ENCODE data around the gene OR2A7.
"Not testable (repeated sequence)": the region's sequence is repeated elsewhere in the genome, so short reads cannot be mapped to it uniquely, and the experiment has no call there.

The OR2A7 gene

GRCh38 chr7:144220531-144220930 is 44.1 kb downstream of the OR2A7 start:
- not testable (repeated sequence) for H3K4me3 ChIP-seq (ENCODE audit: low read depth in 1 of 2, low read length in 2 of 2); H3K27me3 ChIP-seq (ENCODE audit: control insufficient read depth in 1 of 2, insufficient read depth in 2 of 2, low read length in 2 of 2); H3K4me1 ChIP-seq (ENCODE audit: control insufficient read depth in 1 of 2, insufficient read depth in 2 of 2, low read length in 2 of 2); H3K27ac ChIP-seq (ENCODE audit: low read depth, low read length); H3K36me3 ChIP-seq (ENCODE audit: control insufficient read depth in 1 of 2, insufficient read depth in 2 of 2, low read length in 2 of 2); H3K9me3 ChIP-seq (ENCODE audit: control insufficient read depth in 1 of 2, low read length in 2 of 2); H3K9ac ChIP-seq (ENCODE audit: low read depth in 1 of 2, low read length in 2 of 2)

- not testable (repeated sequence) for H3K9me3 ChIP-seq (ENCODE audit: control insufficient read depth in 1 of 2, low read length in 2 of 2); H3K27me3 ChIP-seq (ENCODE audit: control insufficient read depth in 1 of 2, insufficient read depth in 2 of 2, low read length in 2 of 2); H3K36me3 ChIP-seq (ENCODE audit: control insufficient read depth in 1 of 2, insufficient read depth in 2 of 2, low read length in 2 of 2); H3K9ac ChIP-seq (ENCODE audit: low read depth in 1 of 2, low read length in 2 of 2); H3K4me3 ChIP-seq (ENCODE audit: low read depth in 1 of 2, low read length in 2 of 2); H3K27ac ChIP-seq (ENCODE audit: low read depth, low read length); H3K4me1 ChIP-seq (ENCODE audit: control insufficient read depth in 1 of 2, insufficient read depth in 2 of 2, low read length in 2 of 2)
Observed at GRCh38 chr7:144219149-144219548, 45.4 kb downstream of the OR2A7 start.

DNA sequence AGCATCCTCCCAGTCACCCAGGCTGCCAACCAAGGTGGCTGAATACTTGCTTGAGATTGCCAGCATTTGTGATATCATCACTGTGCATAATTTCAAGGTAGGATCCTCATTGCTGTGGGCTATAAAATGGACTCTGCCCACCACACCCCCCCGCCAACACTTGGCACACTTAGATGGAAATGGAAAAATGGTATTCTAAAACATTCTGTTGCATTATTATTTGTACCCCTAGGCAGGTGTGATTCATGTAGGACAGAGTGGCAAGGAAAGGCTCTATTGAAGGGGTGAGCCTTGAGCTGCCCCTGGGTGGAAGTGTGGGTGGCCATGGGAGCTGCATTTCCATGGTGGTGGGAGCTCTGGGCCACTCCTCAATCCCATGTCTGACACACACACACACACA is 46.0 kb downstream of the OR2A7 start:
- not testable (repeated sequence) for H3K4me1 ChIP-seq (ENCODE audit: control insufficient read depth in 1 of 2, insufficient read depth in 2 of 2, low read length in 2 of 2); H3K9me3 ChIP-seq (ENCODE audit: control insufficient read depth in 1 of 2, low read length in 2 of 2); H3K9ac ChIP-seq (ENCODE audit: low read depth in 1 of 2, low read length in 2 of 2); H3K27me3 ChIP-seq (ENCODE audit: control insufficient read depth in 1 of 2, insufficient read depth in 2 of 2, low read length in 2 of 2); H3K27ac ChIP-seq (ENCODE audit: low read depth, low read length); H3K4me3 ChIP-seq (ENCODE audit: low read depth in 1 of 2, low read length in 2 of 2); H3K36me3 ChIP-seq (ENCODE audit: control insufficient read depth in 1 of 2, insufficient read depth in 2 of 2, low read length in 2 of 2)

- H3K4me3 ChIP-seq (ENCODE audit: low read depth in 1 of 2, low read length in 2 of 2); H3K9me3 ChIP-seq (ENCODE audit: control insufficient read depth in 1 of 2, low read length in 2 of 2); H3K36me3 ChIP-seq (ENCODE audit: control insufficient read depth in 1 of 2, insufficient read depth in 2 of 2, low read length in 2 of 2); H3K4me1 ChIP-seq (ENCODE audit: control insufficient read depth in 1 of 2, insufficient read depth in 2 of 2, low read length in 2 of 2); H3K27ac ChIP-seq (ENCODE audit: low read depth, low read length); H3K27me3 ChIP-seq (ENCODE audit: control insufficient read depth in 1 of 2, insufficient read depth in 2 of 2, low read length in 2 of 2); H3K9ac ChIP-seq (ENCODE audit: low read depth in 1 of 2, low read length in 2 of 2): not testable (repeated sequence)
Observed at GRCh38 chr7:144217200-144217599, 47.4 kb downstream of the OR2A7 start.
